Measurements from ENCODE around the gene SEMA6C.
A peak's percentile ranks its signal among the peaks of the same experiment; 100 is the strongest.

Gene SEMA6C

DNA sequence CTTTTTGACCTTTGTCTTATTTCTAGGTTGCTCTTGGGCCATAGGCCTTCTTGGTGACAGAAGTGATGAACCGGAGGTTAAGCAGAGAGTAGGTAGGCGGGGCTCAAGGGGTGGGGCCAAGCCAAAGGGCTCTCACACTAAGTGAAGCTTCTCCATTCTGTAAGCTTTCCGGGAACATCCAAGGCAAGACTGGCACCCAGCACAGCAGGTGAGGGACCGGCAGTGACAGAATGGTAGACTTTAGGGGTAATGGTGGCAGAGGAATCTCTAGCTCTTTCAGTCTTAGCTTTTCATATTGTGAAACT, 10.0 kb upstream of the SEMA6C start, which contains the start of gene TNFAIP8L2:
Gene TNFAIP8L2, plus strand, starts transcription at position 135 of the 305 bp plus-strand sequence. CDS start 2,049 bp downstream, outside the sequence.
- TF ChIP-seq, protein P1, sequence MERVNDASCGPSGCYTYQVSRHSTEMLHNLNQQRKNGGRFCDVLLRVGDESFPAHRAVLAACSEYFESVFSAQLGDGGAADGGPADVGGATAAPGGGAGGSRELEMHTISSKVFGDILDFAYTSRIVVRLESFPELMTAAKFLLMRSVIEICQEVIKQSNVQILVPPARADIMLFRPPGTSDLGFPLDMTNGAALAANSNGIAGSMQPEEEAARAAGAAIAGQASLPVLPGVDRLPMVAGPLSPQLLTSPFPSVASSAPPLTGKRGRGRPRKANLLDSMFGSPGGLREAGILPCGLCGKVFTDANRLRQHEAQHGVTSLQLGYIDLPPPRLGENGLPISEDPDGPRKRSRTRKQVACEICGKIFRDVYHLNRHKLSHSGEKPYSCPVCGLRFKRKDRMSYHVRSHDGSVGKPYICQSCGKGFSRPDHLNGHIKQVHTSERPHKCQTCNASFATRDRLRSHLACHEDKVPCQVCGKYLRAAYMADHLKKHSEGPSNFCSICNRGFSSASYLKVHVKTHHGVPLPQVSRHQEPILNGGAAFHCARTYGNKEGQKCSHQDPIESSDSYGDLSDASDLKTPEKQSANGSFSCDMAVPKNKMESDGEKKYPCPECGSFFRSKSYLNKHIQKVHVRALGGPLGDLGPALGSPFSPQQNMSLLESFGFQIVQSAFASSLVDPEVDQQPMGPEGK (CRISPR knock-in tag; IDR thresholded peaks at IDR 0.05; ENCODE audit: borderline replicate concordance) = no peak

DNA sequence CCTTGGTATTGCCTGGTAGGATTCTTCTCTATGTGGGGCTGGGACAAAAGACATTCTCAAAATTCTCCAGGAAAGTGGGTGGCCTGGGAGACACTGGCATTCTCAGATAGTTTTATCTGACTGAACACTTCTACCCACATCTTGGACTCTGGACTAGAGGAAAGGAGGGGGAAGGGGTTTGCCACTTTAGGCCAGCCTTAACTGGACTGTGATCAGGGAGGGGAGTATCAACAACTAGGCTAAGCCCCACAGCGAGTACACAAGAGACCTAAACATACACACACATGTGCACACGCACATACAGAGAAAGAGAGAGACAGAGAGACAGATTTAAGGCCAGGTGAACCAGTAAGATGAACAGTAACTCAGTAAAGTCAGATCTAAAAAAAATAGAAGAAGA, 1.2 kb upstream of the SEMA6C start:
- no peak for TF ChIP-seq ISL1 (CRISPR knock-in tag; IDR thresholded peaks at IDR 0.05)
- TF ChIP-seq TOX (CRISPR knock-in tag; IDR thresholded peaks at IDR 0.05; ENCODE audit: borderline replicate concordance) = no peak
- TF ChIP-seq, protein P1 (CRISPR knock-in tag; IDR thresholded peaks at IDR 0.05; ENCODE audit: borderline replicate concordance) = no peak
- no peak for TF ChIP-seq TCF4 (CRISPR knock-in tag; IDR thresholded peaks at IDR 0.05; ENCODE audit: borderline replicate concordance)
- TF ChIP-seq ZFP30 (CRISPR knock-in tag; IDR thresholded peaks at IDR 0.05) = no peak
- TF ChIP-seq ESRRG (CRISPR knock-in tag; IDR thresholded peaks at IDR 0.05) = no peak
- no peak for TF ChIP-seq GLIS3 (CRISPR knock-in tag; IDR thresholded peaks at IDR 0.05)
- no peak for TF ChIP-seq ZNF8 (CRISPR knock-in tag; IDR thresholded peaks at IDR 0.05)
- TF ChIP-seq BACH2 (CRISPR knock-in tag; IDR thresholded peaks at IDR 0.05; ENCODE audit: borderline replicate concordance) = no peak
- no peak for TF ChIP-seq ZNF70 (CRISPR knock-in tag; IDR thresholded peaks at IDR 0.05)
- no peak for TF ChIP-seq ZNF565 (CRISPR knock-in tag; conservative IDR thresholded peaks at IDR 0.05; ENCODE audit: low read depth)
- TF ChIP-seq CSRNP3 (CRISPR knock-in tag; IDR thresholded peaks at IDR 0.05) = no peak
- TF ChIP-seq RARB (CRISPR knock-in tag; IDR thresholded peaks at IDR 0.05) = no peak
- TF ChIP-seq PPARA (CRISPR knock-in tag; IDR thresholded peaks at IDR 0.05; ENCODE audit: borderline replicate concordance) = no peak
- TF ChIP-seq CSDC2 (CRISPR knock-in tag; IDR thresholded peaks at IDR 0.05) = no peak
- TF ChIP-seq ZC3H10 (CRISPR knock-in tag; IDR thresholded peaks at IDR 0.05) = no peak
- no peak for TF ChIP-seq ARNTL (CRISPR knock-in tag; IDR thresholded peaks at IDR 0.05; ENCODE audit: borderline replicate concordance, low read depth)
- no peak for TF ChIP-seq ZFP3 (CRISPR knock-in tag; IDR thresholded peaks at IDR 0.05)
- TF ChIP-seq CREB5 (CRISPR knock-in tag; IDR thresholded peaks at IDR 0.05; ENCODE audit: low read depth) = no peak
- ATAC-seq = no peak

More for the DNA sequence above, 10.0 kb upstream of the SEMA6C start, which contains the start of gene TNFAIP8L2:
- ATAC-seq = peak; percentile 70

GRCh38 chr1:151147132-151147503, 687 bp upstream of the SEMA6C start:
- no peak for ATAC-seq
- TF ChIP-seq ZFP3 (CRISPR knock-in tag; IDR thresholded peaks at IDR 0.05) = no peak
- TF ChIP-seq ISL1 (CRISPR knock-in tag; IDR thresholded peaks at IDR 0.05) = no peak
- TF ChIP-seq ESRRG (CRISPR knock-in tag; IDR thresholded peaks at IDR 0.05) = no peak

DNA sequence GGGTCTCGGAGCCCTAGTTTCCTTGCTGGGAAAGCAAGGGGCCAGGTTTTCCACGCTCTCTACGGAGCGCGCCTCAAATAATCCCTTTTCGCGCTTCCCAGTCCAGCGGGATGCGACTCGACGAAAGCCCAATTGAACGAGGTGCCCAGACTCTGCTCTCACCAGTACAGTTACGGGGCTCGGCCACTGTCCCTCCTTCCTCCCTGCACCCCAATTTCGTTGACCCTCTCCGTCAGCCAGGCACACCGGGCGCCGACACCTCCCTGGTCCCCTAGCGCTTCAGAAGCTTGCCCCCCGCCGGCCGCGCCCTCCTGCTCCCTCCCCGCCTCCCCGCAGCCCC, 389 bp downstream of the SEMA6C start:
- ATAC-seq = peak; percentile 50
- TF ChIP-seq SNAI2 (CRISPR knock-in tag; IDR thresholded peaks at IDR 0.05) (no peak), ZNF8 (CRISPR knock-in tag; IDR thresholded peaks at IDR 0.05) (no peak), TOX (CRISPR knock-in tag; IDR thresholded peaks at IDR 0.05; ENCODE audit: borderline replicate concordance) (no peak), ZNF565 (CRISPR knock-in tag; conservative IDR thresholded peaks at IDR 0.05; ENCODE audit: low read depth) (no peak), GLIS3 (CRISPR knock-in tag; IDR thresholded peaks at IDR 0.05) (no peak), ZC3H10 (CRISPR knock-in tag; IDR thresholded peaks at IDR 0.05) (no peak), CSDC2 (CRISPR knock-in tag; IDR thresholded peaks at IDR 0.05) (no peak), CREB5 (CRISPR knock-in tag; IDR thresholded peaks at IDR 0.05; ENCODE audit: low read depth) (no peak), CSRNP3 (CRISPR knock-in tag; IDR thresholded peaks at IDR 0.05) (no peak), RARB (CRISPR knock-in tag; IDR thresholded peaks at IDR 0.05) (no peak), PPARA (CRISPR knock-in tag; IDR thresholded peaks at IDR 0.05; ENCODE audit: borderline replicate concordance) (no peak), OSR1 (CRISPR knock-in tag; IDR thresholded peaks at IDR 0.05) (no peak), ISL1 (CRISPR knock-in tag; IDR thresholded peaks at IDR 0.05) (no peak), ARNTL (CRISPR knock-in tag; IDR thresholded peaks at IDR 0.05; ENCODE audit: borderline replicate concordance, low read depth) (no peak)
- TF ChIP-seq, protein P1 (CRISPR knock-in tag; IDR thresholded peaks at IDR 0.05; ENCODE audit: borderline replicate concordance) = no peak

Measured in SK-N-SH treated with all-trans-retinoic acid at 6 μM for 48 hours (cell line).